IMR-90 (cell line): Measurements from ENCODE around the gene LDHAL6A. TPM values are rescaled to one million over a fixed set of nuclear protein-coding genes. Genes with fewer than 3 reads are reported as not detected.

Experiments used
- ATAC-seq: fragments of 200-7000 bp; cut with Tn5 transposase; 2 replicates; pipeline ENCODE4 v1.9.1; 2020; ENCODE audit warnings: low read depth, mild to moderate bottlenecking, moderate library complexity
- BruUV-seq: library from RNA; stranded (reverse); fragments of 400-500 nt; replicated peaks from 2 replicates; lab custom pipeline; 2021; lab: Mats Ljungman, UMichigan
- CTCF ChIA-PET: fragments of 300-600 bp; formaldehyde crosslinking; extraction: SDS; loops from one replicate; lab custom pipeline; 2021; ENCODE audit warnings: antibody characterized with exemption; lab: Yijun Ruan, JAX
- POLR2A ChIA-PET: fragments of 300-600 bp; sonication (Branson Sonifier 250); formaldehyde crosslinking; loops from one replicate; lab custom pipeline; 2022; ENCODE audit warnings: antibody characterized with exemption; ENCODE audit not compliant: unreplicated experiment; lab: Charles Lee
- DNase-seq: peaks from one replicate; pipeline ENCODE4 v3.0.0; 2013
- H2AFZ ChIP-seq: replicated peaks from 2 replicates; pipeline ENCODE3; 2013; ENCODE audit warnings: low read length, mild to moderate bottlenecking; ENCODE audit not compliant: poor library complexity
- H2AK5ac ChIP-seq: 2 replicates; pipeline ENCODE4 v1.6.1; 2013; ENCODE audit warnings: low read depth, low read length, inconsistent platforms
- H2AK9ac ChIP-seq: replicated peaks from 2 replicates; pipeline ENCODE3; 2013; ENCODE audit warnings: mild to moderate bottlenecking, low read depth, low read length, moderate library complexity; ENCODE audit not compliant: poor library complexity
- H2BK120ac ChIP-seq: 2 replicates; pipeline ENCODE4 v1.6.1; 2013; ENCODE audit warnings: low read depth, low read length, inconsistent platforms
- H2BK15ac ChIP-seq: 3 replicates; pipeline ENCODE4 v1.6.1; 2013; ENCODE audit warnings: low read depth, low read length, inconsistent platforms
- H2BK20ac ChIP-seq: 2 replicates; pipeline ENCODE4 v1.6.1; 2013; ENCODE audit warnings: low read depth, mild to moderate bottlenecking, inconsistent platforms, low read length, moderate library complexity
- H2BK5ac ChIP-seq: 2 replicates; pipeline ENCODE4 v1.6.1; 2013; ENCODE audit warnings: mild to moderate bottlenecking, low read depth, low read length, inconsistent platforms; ENCODE audit not compliant: poor library complexity, severe bottlenecking
- H3K14ac ChIP-seq: replicated peaks from 2 replicates; pipeline ENCODE4 v1.6.1; 2013; ENCODE audit warnings: low read depth, low read length, inconsistent platforms
- H3K18ac ChIP-seq: 2 replicates; pipeline ENCODE4 v1.6.1; 2013; ENCODE audit warnings: low read depth, low read length, control low read depth
- H3K23ac ChIP-seq: 2 replicates; pipeline ENCODE4 v1.6.1; 2013; ENCODE audit warnings: low read depth, low read length, inconsistent platforms
- H3K27ac ChIP-seq: 2 replicates; pipeline ENCODE4 v1.5.1; 2013; ENCODE audit warnings: mild to moderate bottlenecking, control low read depth, low read length; ENCODE audit not compliant: insufficient read depth
- H3K27me3 ChIP-seq: 2 replicates; pipeline ENCODE4 v1.6.1; 2013; ENCODE audit warnings: low read length; ENCODE audit not compliant: control insufficient read depth, insufficient read depth
- H3K36me3 ChIP-seq: 2 replicates; pipeline ENCODE4 v1.6.1; 2013; ENCODE audit warnings: low read length, mixed read lengths; ENCODE audit not compliant: control insufficient read depth, insufficient read depth
- H3K4ac ChIP-seq: 2 replicates; pipeline ENCODE4 v1.6.1; 2013; ENCODE audit warnings: low read depth, low read length, inconsistent platforms
- H3K4me1 ChIP-seq: 2 replicates; pipeline ENCODE4 v1.6.1; 2013; ENCODE audit warnings: low read length, mixed read lengths; ENCODE audit not compliant: control insufficient read depth, insufficient read depth
- H3K4me2 ChIP-seq: 2 replicates; pipeline ENCODE4 v1.6.1; 2013; ENCODE audit warnings: low read depth, mild to moderate bottlenecking, control low read depth, low read length, moderate library complexity
- H3K4me3 ChIP-seq: 2 replicates; pipeline ENCODE4 v1.5.1; 2013; ENCODE audit warnings: low read depth, mild to moderate bottlenecking, control low read depth, low read length, moderate library complexity; ENCODE audit not compliant: insufficient read depth
- H3K56ac ChIP-seq: 2 replicates; pipeline ENCODE4 v1.6.1; 2013; ENCODE audit warnings: low read length, inconsistent platforms; ENCODE audit not compliant: insufficient read depth; ENCODE audit errors: extremely low read depth
- H3K79me1 ChIP-seq, 2 experiments: 2 replicates each; pipeline ENCODE4 v1.6.1; 2013; ENCODE audit warnings: low read length in 2 of 2, inconsistent platforms in 1 of 2, low read depth in 1 of 2
- H3K9ac ChIP-seq: 2 replicates; pipeline ENCODE4 v1.6.1; 2013; ENCODE audit warnings: low read depth, low read length, control low read depth
- H3K9me1 ChIP-seq: 2 replicates; pipeline ENCODE4 v1.6.1; 2013; ENCODE audit warnings: low read length, inconsistent platforms; ENCODE audit not compliant: insufficient read depth
- H3K9me3 ChIP-seq: 2 replicates; pipeline ENCODE4 v1.6.1; 2013; ENCODE audit warnings: low read length; ENCODE audit not compliant: control insufficient read depth, insufficient read depth
- H4K20me1 ChIP-seq: 2 replicates; pipeline ENCODE4 v1.6.1; 2013; ENCODE audit warnings: low read length, inconsistent platforms; ENCODE audit not compliant: insufficient read depth
- H4K5ac ChIP-seq: 2 replicates; pipeline ENCODE4 v1.6.1; 2013; ENCODE audit warnings: mild to moderate bottlenecking, low read depth, low read length, control low read depth
- H4K8ac ChIP-seq, 2 experiments: 2 replicates each; pipeline ENCODE4 v1.6.1; 2013; ENCODE audit warnings: low read depth in 2 of 2, low read length in 2 of 2, control low read depth in 1 of 2, inconsistent platforms in 1 of 2
- H4K91ac ChIP-seq: 2 replicates; pipeline ENCODE4 v1.6.1; 2013; ENCODE audit warnings: low read depth, low read length, inconsistent platforms; ENCODE audit not compliant: insufficient read depth
- CEBPB ChIP-seq: IDR thresholded peaks from 2 replicates; pipeline ENCODE4 v1.6.1; 2012; ENCODE audit warnings: low read depth, low read length, improper control_type of control experiment
- CHD1 ChIP-seq: IDR thresholded peaks from 2 replicates; pipeline ENCODE4 v1.6.1; 2012; ENCODE audit warnings: low read depth, low read length, improper control_type of control experiment
- FOS ChIP-seq: fragments of 150-350 bp; IDR thresholded peaks from 2 replicates; pipeline ENCODE4 v1.6.1; 2016; ENCODE audit warnings: low read depth, low read length
- MXI1 ChIP-seq: IDR thresholded peaks from 2 replicates; pipeline ENCODE4 v1.6.1; 2012; ENCODE audit warnings: low read depth, mild to moderate bottlenecking, low read length, moderate library complexity, borderline replicate concordance
- NFE2L2 ChIP-seq: fragments of 150-350 bp; IDR thresholded peaks from 2 replicates; pipeline ENCODE4 v1.6.1; 2016; ENCODE audit warnings: low read depth, mild to moderate bottlenecking, low read length
- POLR2A ChIP-seq: IDR thresholded peaks from 2 replicates; pipeline ENCODE4 v1.6.1; 2012; ENCODE audit warnings: mild to moderate bottlenecking, low read depth, low read length
- RCOR1 ChIP-seq: IDR thresholded peaks from 2 replicates; pipeline ENCODE4 v1.6.1; 2012; ENCODE audit warnings: mild to moderate bottlenecking, low read length, improper control_type of control experiment; ENCODE audit not compliant: insufficient replicate concordance
- RFX5 ChIP-seq: IDR thresholded peaks from 2 replicates; pipeline ENCODE4 v1.8.0; 2012; ENCODE audit warnings: low read depth, mild to moderate bottlenecking, low read length, moderate library complexity
- SMC3 ChIP-seq: fragments of 150-350 bp; IDR thresholded peaks from 2 replicates; pipeline ENCODE4 v1.6.1; 2016; ENCODE audit warnings: low read depth, mild to moderate bottlenecking, antibody characterized with exemption, low read length, moderate library complexity
- WGBS, 2 experiments: methylation state at CpG; one replicate each; pipeline versions ENCODE4 v1.1.5 to v1.1.7; 2013; ENCODE audit warnings: missing lambda C conversion rate in 2 of 2; ENCODE audit not compliant: insufficient read length in 1 of 2; ENCODE audit errors: extremely low coverage in 2 of 2; 5-methylcytosine and 5-hydroxymethylcytosine counted together
- dilution Hi-C: fragments of 300-500 bp; cut with HindIII; formaldehyde crosslinking; loops from one replicate; pipeline ENCODE4 v1.14.3; 2018; ENCODE audit warnings: low sequenced_read_pairs; ENCODE audit not compliant: unreplicated experiment
- in situ Hi-C: fragments of 300-500 bp; cut with MboI; formaldehyde crosslinking; loops from 3 replicates; pipeline ENCODE4 v1.14.3; 2019; ENCODE audit warnings: low sequenced_read_pairs, inconsistent platforms, mixed read lengths
- intact Hi-C: fragments of 100-400 bp; cut with micrococcal nuclease; formaldehyde crosslinking; loops from 2 replicates; pipeline ENCODE4 v1.10.0; 2022
- polyA plus RNA-seq, 3 experiments: library from polyadenylated mRNA; depleted of rRNA; stranded (reverse); fragments of >200 nt; gene quantifications; 2 replicates each; pipeline ENCODE4 v1.2.3, GENCODE V29; 2012; ENCODE audit warnings: low replicate concordance in 1 of 3
- total RNA-seq: library from RNA; depleted of rRNA; stranded (reverse); fragments of >200 nt; gene quantifications from 2 replicates; pipeline ENCODE4 v1.2.3, GENCODE V29; 2012
- TF ChIP-seq, protein P1 (sequence below): conservative IDR thresholded peaks from 2 replicates; pipeline ENCODE4 v1.5.1; 2012; ENCODE audit warnings: mild to moderate bottlenecking, low read depth, low read length, improper control_type of control experiment
- TF ChIP-seq, protein P2 (sequence below): fragments of 150-350 bp; IDR thresholded peaks from 2 replicates; pipeline ENCODE4 v1.6.1; 2017; ENCODE audit warnings: mild to moderate bottlenecking, antibody characterized with exemption, low read length, low read depth

LDHAL6A gene
- total and polyA plus RNA-seq, 2 of the 4 experiments (the other 2 are of a cell fraction): not detected

DNA sequence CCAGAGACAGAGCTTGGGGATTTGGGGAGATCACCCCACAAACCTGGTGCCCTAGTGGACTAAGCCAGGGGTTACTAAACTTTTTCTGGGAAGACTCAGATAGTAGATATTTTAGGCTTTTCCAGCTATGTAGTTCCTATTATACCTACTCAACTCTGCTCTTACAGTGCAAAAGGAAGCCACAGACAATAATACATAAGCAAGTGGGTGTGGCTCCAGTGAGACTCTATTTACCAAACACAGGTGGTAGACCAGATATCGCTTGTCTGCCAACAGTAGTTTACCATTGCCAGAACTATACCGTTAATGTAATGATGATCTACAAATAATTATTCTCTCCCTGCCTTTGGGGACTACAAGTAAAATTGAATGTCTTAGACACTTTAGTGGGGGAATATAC is 36.6 kb upstream of the LDHAL6A start:
- H2BK20ac ChIP-seq: no peak overlapping the region
- no peak overlapping the region for H3K18ac ChIP-seq
- no peaks in the 10 kb centered on the region for H4K20me1 ChIP-seq
- H4K8ac ChIP-seq: no peak overlapping the region
- no peak overlapping the region for H2BK15ac ChIP-seq
- no peak overlapping the region for H2AFZ ChIP-seq
- no peaks in the 10 kb centered on the region for H3K9me1 ChIP-seq
- H3K4me1 ChIP-seq: no peaks in the 10 kb centered on the region
- no peak overlapping the region for H2BK120ac ChIP-seq
- ATAC-seq (no peak), DNase-seq (no peak)
- no peaks in the 10 kb centered on the region for H3K36me3 ChIP-seq
- H3K9me3 ChIP-seq: no peaks in the 10 kb centered on the region
- ChIA-PET POLR2A (interaction anchor here (0.5 kb wide), 1 partner anchor 49 kb away, joined by 3 read pairs; no protein-coding TSS in a partner anchor), CTCF (interaction anchor here (1.6 kb wide), 1 partner anchor 9 kb away, joined by 6 read pairs; no protein-coding TSS in a partner anchor)
- H3K27me3 ChIP-seq: no peaks in the 10 kb centered on the region
- no peak overlapping the region for H2BK5ac ChIP-seq
- dilution Hi-C loops (no loop called here), in situ Hi-C loops (no loop called here), intact Hi-C loops (no loop called here)
- H4K91ac ChIP-seq: no peak overlapping the region
- H3K56ac ChIP-seq: no peak overlapping the region
- H3K9ac ChIP-seq: no peak overlapping the region
- H3K4me3 ChIP-seq: no peak overlapping the region
- no peak overlapping the region for H3K14ac ChIP-seq
- no peak for TF ChIP-seq NFE2L2
- TF ChIP-seq, protein P1, sequence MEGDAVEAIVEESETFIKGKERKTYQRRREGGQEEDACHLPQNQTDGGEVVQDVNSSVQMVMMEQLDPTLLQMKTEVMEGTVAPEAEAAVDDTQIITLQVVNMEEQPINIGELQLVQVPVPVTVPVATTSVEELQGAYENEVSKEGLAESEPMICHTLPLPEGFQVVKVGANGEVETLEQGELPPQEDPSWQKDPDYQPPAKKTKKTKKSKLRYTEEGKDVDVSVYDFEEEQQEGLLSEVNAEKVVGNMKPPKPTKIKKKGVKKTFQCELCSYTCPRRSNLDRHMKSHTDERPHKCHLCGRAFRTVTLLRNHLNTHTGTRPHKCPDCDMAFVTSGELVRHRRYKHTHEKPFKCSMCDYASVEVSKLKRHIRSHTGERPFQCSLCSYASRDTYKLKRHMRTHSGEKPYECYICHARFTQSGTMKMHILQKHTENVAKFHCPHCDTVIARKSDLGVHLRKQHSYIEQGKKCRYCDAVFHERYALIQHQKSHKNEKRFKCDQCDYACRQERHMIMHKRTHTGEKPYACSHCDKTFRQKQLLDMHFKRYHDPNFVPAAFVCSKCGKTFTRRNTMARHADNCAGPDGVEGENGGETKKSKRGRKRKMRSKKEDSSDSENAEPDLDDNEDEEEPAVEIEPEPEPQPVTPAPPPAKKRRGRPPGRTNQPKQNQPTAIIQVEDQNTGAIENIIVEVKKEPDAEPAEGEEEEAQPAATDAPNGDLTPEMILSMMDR: no peak
- no peak for TF ChIP-seq RCOR1
- TF ChIP-seq CEBPB: no peak
- TF ChIP-seq FOS: no peak
- no peak for TF ChIP-seq CHD1
- TF ChIP-seq, protein P2, sequence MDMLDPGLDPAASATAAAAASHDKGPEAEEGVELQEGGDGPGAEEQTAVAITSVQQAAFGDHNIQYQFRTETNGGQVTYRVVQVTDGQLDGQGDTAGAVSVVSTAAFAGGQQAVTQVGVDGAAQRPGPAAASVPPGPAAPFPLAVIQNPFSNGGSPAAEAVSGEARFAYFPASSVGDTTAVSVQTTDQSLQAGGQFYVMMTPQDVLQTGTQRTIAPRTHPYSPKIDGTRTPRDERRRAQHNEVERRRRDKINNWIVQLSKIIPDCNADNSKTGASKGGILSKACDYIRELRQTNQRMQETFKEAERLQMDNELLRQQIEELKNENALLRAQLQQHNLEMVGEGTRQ: no peak
- no peak for TF ChIP-seq SMC3
- no peak for TF ChIP-seq RFX5
- TF ChIP-seq POLR2A: no peak
- TF ChIP-seq MXI1: no peak
- no peak overlapping the region for H3K23ac ChIP-seq
- H3K79me1 ChIP-seq: no peaks in the 10 kb centered on the region
- no peak overlapping the region for H3K27ac ChIP-seq
- no peak overlapping the region for H3K4ac ChIP-seq
- H2AK5ac ChIP-seq: no peak overlapping the region
- no TSS peak for BruUV-seq
- no peak overlapping the region for H3K4me2 ChIP-seq
- H4K5ac ChIP-seq: no peak overlapping the region
- WGBS, 2 experiments: no CpG with 5 or more reads among the region's 2 CpGs
- no peak overlapping the region for H2AK9ac ChIP-seq
